ENCODE measurements around the gene TGFB1. TPM values are rescaled to one million over a fixed set of nuclear protein-coding genes. Genes with fewer than 3 reads are reported as not detected.

TGFB1 gene
- total RNA-seq, 1 experiment from 2014 or later: 10.4 TPM

- H3K9me3 Mint-ChIP-seq: no peaks in the 10 kb centered on the region
- no peaks in the 10 kb centered on the region; the same call in 1 of the 2 replicates for H3K27me3 Mint-ChIP-seq (ENCODE audit: low read depth)
- CTCF ChIA-PET: interaction anchor here (1.3 to 4.8 kb wide), 5 partner anchors 12 to 54 kb away, joined by 5 to 44 read pairs (median 9); partner anchors contain the start of gene TGFB1
- H3K27ac Mint-ChIP-seq: peak overlapping the region; percentile 73
- no peaks in the 10 kb centered on the region; the same call in 1 of the 2 replicates for H3K36me3 Mint-ChIP-seq
- POLR2A ChIA-PET: interaction anchor here (0.6 kb wide), 1 partner anchor 543 kb away, joined by 3 read pairs; no protein-coding TSS in a partner anchor
- no peak for TF ChIP-seq IRF1 (CRISPR knock-in tag; IDR thresholded peaks at IDR 0.05)
- TF ChIP-seq CBFB (CRISPR knock-in tag; IDR thresholded peaks at IDR 0.05; ENCODE audit: low read depth): no peak
- TF ChIP-seq OVOL2 (CRISPR knock-in tag; IDR thresholded peaks at IDR 0.05; ENCODE audit: borderline replicate concordance): no peak
- TF ChIP-seq NFYB (CRISPR knock-in tag; conservative IDR thresholded peaks at IDR 0.05; ENCODE audit: low read depth): no peak
- no peak for TF ChIP-seq USF1 (CRISPR knock-in tag; IDR thresholded peaks at IDR 0.05)
- TF ChIP-seq ZNF425 (CRISPR knock-in tag; conservative IDR thresholded peaks at IDR 0.05): no peak
- no peak for TF ChIP-seq FOXJ3 (CRISPR knock-in tag; IDR thresholded peaks at IDR 0.05; ENCODE audit: borderline replicate concordance)
- DNase-seq (ENCODE audit: low spot score) (no peak), ATAC-seq (no peak)
- peaks cover 57% of the 10 kb centered on the region for H3K4me1 Mint-ChIP-seq
- H3K4me3 Mint-ChIP-seq: peak overlapping the region; percentile 80
Measured at GRCh38 chr19:41324231-41324702, 29.5 kb downstream of the TGFB1 start.

GRCh38 chr19:41323430-41324125 is 30.1 kb downstream of the TGFB1 start:
- POLR2A ChIA-PET: no interaction called here
- Mint-ChIP-seq H3K27ac (peak overlapping the region; percentile 73), H3K4me1 (peaks cover 57% of the 10 kb centered on the region), H3K9me3 (no peaks in the 10 kb centered on the region), H3K27me3 (ENCODE audit: low read depth) (no peaks in the 10 kb centered on the region; the same call in 1 of the 2 replicates), H3K36me3 (peaks cover 4% of the 10 kb centered on the region), H3K4me3 (no peak overlapping the region; the same call in 1 of the 2 replicates)
- CTCF ChIA-PET: interaction anchor here (0.7 to 3.4 kb wide), 3 partner anchors 15 to 247 kb away, joined by 3 to 66 read pairs (median 16); partner anchors contain the start of gene TGFB1
- TF ChIP-seq CREM (CRISPR knock-in tag; IDR thresholded peaks at IDR 0.05) (no peak), CTCF (IDR thresholded peaks at IDR 0.05) (no peak), TCF7 (CRISPR knock-in tag; IDR thresholded peaks at IDR 0.05; ENCODE audit: low read depth) (no peak), OVOL2 (CRISPR knock-in tag; IDR thresholded peaks at IDR 0.05; ENCODE audit: borderline replicate concordance) (no peak), ATF6 (CRISPR knock-in tag; IDR thresholded peaks at IDR 0.05) (no peak), GABPB1 (CRISPR knock-in tag; IDR thresholded peaks at IDR 0.05) (0 out of 2 replicates have a peak, but pooled peaks have one; percentile 15), ZSCAN18 (CRISPR knock-in tag; IDR thresholded peaks at IDR 0.05) (no peak), PRRX2 (CRISPR knock-in tag; IDR thresholded peaks at IDR 0.05) (no peak), ZNF121 (CRISPR knock-in tag; IDR thresholded peaks at IDR 0.05) (no peak), ERG (CRISPR knock-in tag; IDR thresholded peaks at IDR 0.05) (no peak), ZNF423 (CRISPR knock-in tag; IDR thresholded peaks at IDR 0.05) (peak; percentile 40; the same call in 1 of the 2 replicates)
- DNase-seq (ENCODE audit: low spot score): no peak
- no peak for ATAC-seq
